Ovary (tissue), 9 donors: ENCODE results near the gene GOLGA2. TPM values are rescaled to one million over a fixed set of nuclear protein-coding genes. Genes with fewer than 3 reads are reported as not detected.

ENCODE experiments used
- DNase-seq, 5 donors: peaks; one replicate each; pipeline ENCODE4 v3.0.0-alpha.2; 2019 to 2020
- H3K27ac ChIP-seq, 2 donors: fragments of 200-600 bp; one replicate each; pipeline versions ENCODE4 v1.5.1 to v1.8.0; 2019 to 2022
- H3K27me3 ChIP-seq: fragments of 200-600 bp; one replicate; pipeline ENCODE4 v1.8.0; 2022
- H3K36me3 ChIP-seq: fragments of 200-600 bp; sonication (generic); one replicate; pipeline ENCODE4 v1.5.1; 2019
- H3K4me1 ChIP-seq: one replicate; pipeline ENCODE4 v1.8.1; 2013; ENCODE audit warnings: mild to moderate bottlenecking, moderate library complexity; ENCODE audit not compliant: insufficient read depth
- H3K4me3 ChIP-seq: fragments of 200-600 bp; sonication (generic); one replicate; pipeline ENCODE4 v1.5.1; 2017
- H3K9me3 ChIP-seq, 2 donors: fragments of 200-600 bp in 1 of 2; sonication (generic) in 1 of 2; one replicate each; pipeline versions ENCODE4 v1.5.1 to v1.8.1; 2013 to 2019; ENCODE audit warnings: mild to moderate bottlenecking in 1 of 2, moderate library complexity in 1 of 2
- CTCF ChIP-seq, 3 donors: fragments of 450-650 bp in 2 of 3; fragments of 200-600 bp in 1 of 3; IDR thresholded peaks; one replicate each; pipeline versions ENCODE4 v1.5.1 to v1.8.0; 2016 to 2022; ENCODE audit warnings: antibody characterized with exemption in 3 of 3, mild to moderate bottlenecking in 1 of 3
- EP300 ChIP-seq: sonication (generic); formaldehyde crosslinking; IDR thresholded peaks from one replicate; pipeline ENCODE4 v1.6.1; 2017; ENCODE audit warnings: antibody characterized with exemption
- POLR2A ChIP-seq: fragments of 450-650 bp; IDR thresholded peaks from one replicate; pipeline ENCODE4 v1.6.1; 2017; ENCODE audit warnings: antibody characterized with exemption, mild to moderate bottlenecking, moderate library complexity
- WGBS, 3 donors: extraction: QIAGEN DNeasy Blood & Tissue Kit in 1 of 3; methylation state at CpG; one replicate each; pipeline versions ENCODE4 v1.1.5 to v1.1.7; 2013 to 2017; 5-methylcytosine and 5-hydroxymethylcytosine counted together
- intact Hi-C, 4 donors: fragments of 100-400 bp; cut with DNase I; formaldehyde crosslinking; loops; one replicate each; pipeline versions ENCODE4 v1.11.0 to v1.15.1; 2022 to 2023
- polyA plus RNA-seq, 2 donors: library from polyadenylated mRNA; stranded (reverse); fragments of 200-250 nt in 1 of 2; fragments of 350-450 nt in 1 of 2; fragmentation: Illumina TruSeq in 1 of 2; extraction: RNeasy Lipid Tissue Mini Kit (QIAGEN cat#74804) in 1 of 2; gene quantifications; one replicate each; pipeline ENCODE4 v1.2.3, GENCODE V29; 2013 to 2014
- total RNA-seq, 7 donors: library from RNA; depleted of rRNA in 2 of 7; stranded (reverse); fragments of >200 nt in 2 of 7; fragmentation: NEBNext Ultra II Directional in 3 of 7; extraction: Animal tissue kit (Norgen Biotek cat#: 25700) in 3 of 7; gene quantifications; one replicate each; pipeline versions ENCODE4 v1.1.0 to v1.2.4, GENCODE V29; 2016 to 2023
- donor health status: DM: no; HTN: no; CAD: no; lungs with moderate emphysema.
- donor health status: DM: no; HTN: no; CAD: no.
- donor health status: Bipolar disorder and iron deficiency.
- donor health status: DM: yes; HTN: yes; CAD: no.
- donor health status: DM: no; HTN: no; CAD: no.
- donor health status: DM: yes; HTN: yes; CAD: no.

Gene GOLGA2
- total and polyA plus RNA-seq, 9 donors = 53.2 to 117 (median 107) TPM

DNA sequence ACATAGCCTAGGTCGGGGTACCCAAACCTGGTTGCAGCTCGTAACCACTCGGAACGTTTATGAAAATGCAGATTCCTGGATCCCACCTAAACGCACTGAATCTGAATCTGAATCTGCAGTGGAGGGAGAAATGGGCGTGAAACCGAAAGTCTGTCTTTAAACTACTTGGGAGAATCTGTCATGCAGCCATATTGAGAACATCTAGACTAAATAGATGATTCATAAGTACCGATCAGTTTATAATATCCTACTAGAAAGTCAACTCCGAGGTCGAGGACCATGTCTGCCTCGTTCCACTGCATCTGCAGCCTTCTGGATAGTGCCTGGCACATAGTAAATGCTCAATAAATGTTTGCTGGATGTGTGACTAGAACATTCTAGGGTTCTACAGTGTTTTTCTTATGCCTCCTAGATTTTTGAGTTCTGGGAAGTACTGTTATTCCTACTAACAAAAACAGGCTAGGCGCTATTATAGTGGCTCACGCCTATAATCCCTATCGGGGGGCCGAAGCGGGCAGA lies 47.5 kb upstream of the GOLGA2 start:
- H3K4me1 ChIP-seq = peaks cover 8% of the 10 kb centered on the region
- no peak overlapping the region for H3K27ac ChIP-seq
- no peaks in the 10 kb centered on the region for H3K9me3 ChIP-seq
- peak overlapping the region; percentile 86 for H3K4me3 ChIP-seq
- no peak for DNase-seq
- H3K27me3 ChIP-seq = no peaks in the 10 kb centered on the region
- WGBS, 3 donors = 19 to 24% (median 20%) methylated on average over 16 of the region's 16 CpGs
- H3K36me3 ChIP-seq = no peaks in the 10 kb centered on the region
- TF ChIP-seq CTCF (IDR thresholded peaks at IDR 0.05) = no peak
- no peak for TF ChIP-seq EP300
- no peak for TF ChIP-seq POLR2A
- intact Hi-C loops = loop anchor here in 1 of 4 donors (5.0 kb wide), 1 partner anchor 46 kb away; the partner anchor contains the start of genes GOLGA2 and SWI5

- Histone ChIP-seq H3K27ac (peak within 1 kb of the TSS; percentile 19 to 78), H3K4me3 (peak within 1 kb of the TSS; percentile 86), H3K4me1 (peaks cover 8% of the 10 kb centered on the region), H3K9me3 (no peaks in the 10 kb centered on the region), H3K36me3 (no peaks in the 10 kb centered on the region), H3K27me3 (no peaks in the 10 kb centered on the region)
- intact Hi-C loops = loop anchor here in 1 of 4 donors (5.0 kb wide), 1 partner anchor 45 kb away; the partner anchor contains the start of genes GOLGA2 and SWI5
- TF ChIP-seq EP300 (peak; percentile 47), POLR2A (no peak), CTCF (IDR thresholded peaks at IDR 0.05) (peak in 1 of 3 donors; percentile 9)
- DNase-seq = peak; percentile 91 to 94 (median 92)
- 0 to 1% (median 0%) methylated on average over 80 to 83 of the region's 83 CpGs for WGBS, 3 donors
Observed at GRCh38 chr9:128322404-128323211, 46.8 kb upstream of the GOLGA2 start, which contains the start of the genes COQ4 and TRUB2. TSS of gene COQ4 (plus strand) at chr9:128322839. CDS start at chr9:128322859, 20 bp downstream. TSS of gene TRUB2 (minus strand) at chr9:128322447. CDS start at chr9:128322408, 39 bp downstream.

GRCh38 chr9:128321879-128322403 lies 46.1 kb upstream of the GOLGA2 start:
- DNase-seq = no peak
- Histone ChIP-seq H3K27me3 (no peaks in the 10 kb centered on the region), H3K4me1 (peaks cover 8% of the 10 kb centered on the region), H3K9me3 (no peaks in the 10 kb centered on the region), H3K36me3 (no peaks in the 10 kb centered on the region), H3K4me3 (peak overlapping the region; percentile 86), H3K27ac (no peak overlapping the region)
- intact Hi-C loops = loop anchor here in 1 of 4 donors (5.0 kb wide), 1 partner anchor 45 kb away; the partner anchor contains the start of genes GOLGA2 and SWI5
- no peak for TF ChIP-seq CTCF (IDR thresholded peaks at IDR 0.05)
- TF ChIP-seq EP300 = no peak
- no peak for TF ChIP-seq POLR2A
- WGBS, 3 donors = 0 to 1% (median 1%) methylated on average over 21 of the region's 21 CpGs

DNA sequence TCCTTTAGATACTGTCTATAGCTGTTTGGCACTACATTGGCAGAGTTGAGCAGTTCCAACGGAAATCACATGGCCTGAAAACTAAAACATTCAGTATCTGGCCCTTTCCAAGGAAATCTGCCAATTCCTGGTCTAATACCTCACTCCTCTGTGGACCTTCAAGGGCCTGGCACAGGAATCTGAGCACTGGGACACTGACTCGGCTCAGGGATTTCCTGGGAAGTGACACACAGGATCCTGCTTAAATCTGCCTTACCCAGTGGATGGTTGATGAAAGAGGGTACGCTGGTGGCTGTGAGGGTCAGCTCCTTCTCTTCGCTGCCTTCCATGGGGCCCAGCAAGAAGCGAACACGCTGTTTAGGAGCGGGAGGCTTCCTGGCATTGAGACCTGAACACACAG lies 45.5 kb upstream of the GOLGA2 start:
- Histone ChIP-seq H3K4me1 (peaks cover 8% of the 10 kb centered on the region), H3K9me3 (no peaks in the 10 kb centered on the region), H3K4me3 (peak overlapping the region; percentile 86), H3K27ac (no peak overlapping the region), H3K27me3 (no peaks in the 10 kb centered on the region), H3K36me3 (no peaks in the 10 kb centered on the region)
- TF ChIP-seq CTCF (IDR thresholded peaks at IDR 0.05) (no peak), POLR2A (no peak), EP300 (no peak)
- WGBS, 3 donors = 67 to 76% (median 75%) methylated on average over 7 of the region's 7 CpGs
- intact Hi-C loops = loop anchor here in 1 of 4 donors (5.0 kb wide), 1 partner anchor 44 kb away; the partner anchor contains the start of genes GOLGA2 and SWI5
- DNase-seq = no peak
